DMS53 (cell line): Measurements from ENCODE around the gene COQ4.
"Not testable (repeated sequence)": the region's sequence is repeated elsewhere in the genome, so short reads cannot be mapped to it uniquely, and the experiment has no call there.

Experiments used
- DNase-seq: peaks from one replicate; lab custom pipeline; 2025; lab: John Stamatoyannopoulos, UW

COQ4 gene

GRCh38 chr9:128298535-128299482 is 23.8 kb upstream of the COQ4 start:
- DNase-seq: peak; percentile 29

- DNase-seq: no peak
These were observed 18.3 kb upstream of the COQ4 start for GRCh38 chr9:128304136-128304970.

- no peak for DNase-seq
These were observed 17.7 kb upstream of the COQ4 start for GRCh38 chr9:128304971-128305288.

GRCh38 chr9:128309551-128309950 is 13.1 kb upstream of the COQ4 start:
- no peak for DNase-seq

GRCh38 chr9:128310461-128310860 is 12.2 kb upstream of the COQ4 start:
- no peak for DNase-seq

GRCh38 chr9:128314697-128315096 is 7.9 kb upstream of the COQ4 start:
- DNase-seq: no peak

GRCh38 chr9:128316421-128316820 is 6.2 kb upstream of the COQ4 start:
- no peak for DNase-seq

- no peak for DNase-seq
These were observed 5.0 kb upstream of the COQ4 start for GRCh38 chr9:128317629-128318028.

GRCh38 chr9:128321343-128321742 is 1.3 kb upstream of the COQ4 start:
- no peak for DNase-seq

- DNase-seq: no peak
These were observed 698 bp upstream of the COQ4 start for GRCh38 chr9:128321879-128322403.

GRCh38 chr9:128323212-128323730 is 632 bp downstream of the COQ4 start:
- no peak for DNase-seq

GRCh38 chr9:128323791-128324190 is 1.2 kb downstream of the COQ4 start:
- DNase-seq: no peak

- no peak for DNase-seq
These were observed 1.8 kb downstream of the COQ4 start for GRCh38 chr9:128324401-128324800.

- DNase-seq: no peak
These were observed 3.0 kb downstream of the COQ4 start for GRCh38 chr9:128325629-128326028.

- DNase-seq: no peak
These were observed 10.8 kb downstream of the COQ4 start for GRCh38 chr9:128333451-128333869.

- DNase-seq: no peak
These were observed 12.5 kb downstream of the COQ4 start for GRCh38 chr9:128335161-128335560.

- no peak for DNase-seq
These were observed 13.3 kb downstream of the COQ4 start for GRCh38 chr9:128335914-128336313.

- peak; percentile 34 for DNase-seq
These were observed 15.3 kb downstream of the COQ4 start for GRCh38 chr9:128337936-128338335.

- DNase-seq: not testable (repeated sequence)
These were observed 16.4 kb downstream of the COQ4 start for GRCh38 chr9:128338852-128339614.

GRCh38 chr9:128339761-128340690 is 17.4 kb downstream of the COQ4 start, which contains the start of gene SLC27A4:
TSS of gene SLC27A4 (plus strand) at chr9:128340527. CDS start at chr9:128343133, 2,606 bp downstream.
- DNase-seq: peak; percentile 95
